Sigmoid colon (tissue), 7 donors: ENCODE measurements around the gene MTF1. TPM values are rescaled to one million over a fixed set of nuclear protein-coding genes. Genes with fewer than 3 reads are reported as not detected.
"Not testable (repeated sequence)": the region's sequence is repeated elsewhere in the genome, so short reads cannot be mapped to it uniquely, and the experiment has no call there.

Experiments
- DNase-seq: peaks from one replicate; pipeline ENCODE4 v3.0.0-alpha.2; 2019
- H3K27ac ChIP-seq, 4 donors: fragments of 200-600 bp; sonication (generic); one replicate each; pipeline ENCODE4 v1.5.1; 2016 to 2019; ENCODE audit warnings: mild to moderate bottlenecking in 1 of 4
- H3K27me3 ChIP-seq, 3 donors: fragments of 200-600 bp; sonication (generic); one replicate each; pipeline ENCODE4 v1.5.1; 2019; ENCODE audit warnings: mild to moderate bottlenecking in 1 of 3
- H3K36me3 ChIP-seq, 4 donors: fragments of 200-600 bp; sonication (generic); one replicate each; pipeline ENCODE4 v1.5.1; 2016 to 2019
- H3K4me1 ChIP-seq, 4 donors: fragments of 200-600 bp; sonication (generic); one replicate each; pipeline ENCODE4 v1.5.1; 2017 to 2019
- H3K4me3 ChIP-seq, 4 donors: fragments of 200-600 bp; sonication (generic); one replicate each; pipeline ENCODE4 v1.5.1; 2017 to 2019; ENCODE audit warnings: mild to moderate bottlenecking in 2 of 4, moderate library complexity in 1 of 4
- H3K9me3 ChIP-seq, 4 donors: fragments of 200-600 bp in 3 of 4; sonication (generic) in 3 of 4; one replicate each; pipeline versions ENCODE4 v1.5.1 to v1.6.1; 2013 to 2019
- EP300 ChIP-seq, 4 donors: sonication (generic); formaldehyde crosslinking; IDR thresholded peaks; one replicate each; pipeline ENCODE4 v1.6.1; 2017; ENCODE audit warnings: antibody characterized with exemption in 4 of 4
- POLR2A ChIP-seq, 2 donors: fragments of 450-650 bp; IDR thresholded peaks; one replicate each; pipeline ENCODE4 v1.6.1; 2016; ENCODE audit warnings: antibody characterized with exemption in 2 of 2, mild to moderate bottlenecking in 2 of 2, moderate library complexity in 2 of 2
- POLR2AphosphoS5 ChIP-seq, 4 donors: sonication (generic); formaldehyde crosslinking; IDR thresholded peaks; one replicate each; pipeline ENCODE4 v1.6.1; 2017; ENCODE audit warnings: antibody characterized with exemption in 4 of 4
- WGBS, 2 donors: extraction: QIAGEN DNeasy Blood & Tissue Kit; methylation state at CpG; one replicate each; pipeline ENCODE4 v1.1.7; 2013; 5-methylcytosine and 5-hydroxymethylcytosine counted together
- intact Hi-C: fragments of 100-400 bp; cut with DNase I; formaldehyde crosslinking; loops from one replicate; pipeline ENCODE4 v1.15.1; 2023
- polyA plus RNA-seq, 3 donors: library from polyadenylated mRNA; stranded (reverse); fragments of 200-250 nt; gene quantifications; one replicate each; pipeline ENCODE4 v1.2.3, GENCODE V29; 2013
- total RNA-seq, 4 donors: library from RNA; depleted of rRNA; stranded (reverse); fragments of >200 nt; gene quantifications; one replicate each; pipeline ENCODE4 v1.1.0, GENCODE V29; 2016
- TF ChIP-seq, protein P1 (sequence below), 4 experiments: fragments of 450-650 bp in 3 of 4; fragments of 200-600 bp in 1 of 4; IDR thresholded peaks; one replicate each; pipeline ENCODE4 v1.5.1; 2016 to 2019; ENCODE audit warnings: antibody characterized with exemption in 4 of 4, mild to moderate bottlenecking in 3 of 4, moderate library complexity in 2 of 4
- donor health status: healthy with polysubstance abuse.
- donor health status: Bipolar disorder and iron deficiency.
- donor health status: healthy.

The MTF1 gene
- total and polyA plus RNA-seq, 7 donors = 2.4 to 8.6 (median 4.4) TPM

DNA sequence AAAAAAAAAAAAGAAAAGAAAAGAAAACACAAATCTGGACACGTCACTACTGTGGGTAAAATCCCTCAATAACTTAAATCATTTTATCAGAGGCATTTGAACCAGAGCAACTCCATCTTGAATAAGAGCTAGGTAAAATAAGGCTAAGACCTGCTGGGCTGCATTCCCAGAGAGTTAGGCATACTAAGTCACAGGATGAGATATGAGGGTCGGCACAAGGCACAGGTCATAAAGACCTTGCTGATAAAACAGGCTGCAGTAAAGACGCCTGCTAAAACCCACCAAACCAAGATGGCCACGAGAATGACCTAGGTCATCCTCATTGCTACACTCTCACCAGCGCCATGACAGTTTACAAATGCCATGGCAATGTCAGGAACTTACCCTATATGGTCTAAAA is 43.6 kb upstream of the MTF1 start:
- no peak overlapping the region for H3K4me3 ChIP-seq
- TF ChIP-seq EP300 (IDR thresholded peaks at IDR 0.05) (no peak), POLR2A (IDR thresholded peaks at IDR 0.05) (no peak), POLR2AphosphoS5 (IDR thresholded peaks at IDR 0.05) (no peak)
- TF ChIP-seq, protein P1, sequence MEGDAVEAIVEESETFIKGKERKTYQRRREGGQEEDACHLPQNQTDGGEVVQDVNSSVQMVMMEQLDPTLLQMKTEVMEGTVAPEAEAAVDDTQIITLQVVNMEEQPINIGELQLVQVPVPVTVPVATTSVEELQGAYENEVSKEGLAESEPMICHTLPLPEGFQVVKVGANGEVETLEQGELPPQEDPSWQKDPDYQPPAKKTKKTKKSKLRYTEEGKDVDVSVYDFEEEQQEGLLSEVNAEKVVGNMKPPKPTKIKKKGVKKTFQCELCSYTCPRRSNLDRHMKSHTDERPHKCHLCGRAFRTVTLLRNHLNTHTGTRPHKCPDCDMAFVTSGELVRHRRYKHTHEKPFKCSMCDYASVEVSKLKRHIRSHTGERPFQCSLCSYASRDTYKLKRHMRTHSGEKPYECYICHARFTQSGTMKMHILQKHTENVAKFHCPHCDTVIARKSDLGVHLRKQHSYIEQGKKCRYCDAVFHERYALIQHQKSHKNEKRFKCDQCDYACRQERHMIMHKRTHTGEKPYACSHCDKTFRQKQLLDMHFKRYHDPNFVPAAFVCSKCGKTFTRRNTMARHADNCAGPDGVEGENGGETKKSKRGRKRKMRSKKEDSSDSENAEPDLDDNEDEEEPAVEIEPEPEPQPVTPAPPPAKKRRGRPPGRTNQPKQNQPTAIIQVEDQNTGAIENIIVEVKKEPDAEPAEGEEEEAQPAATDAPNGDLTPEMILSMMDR (IDR thresholded peaks at IDR 0.05) = no peak
- H3K27ac ChIP-seq = no peak overlapping the region
- intact Hi-C loops = no loop called here
- peaks cover 0 to 3% (median 0%) of the 10 kb centered on the region in 4 donors for H3K9me3 ChIP-seq
- H3K4me1 ChIP-seq = no peaks in the 10 kb centered on the region
- 91 to 93% methylated on average over 5 of the region's 5 CpGs for WGBS, 2 donors
- peaks cover 0 to 5% (median 0%) of the 10 kb centered on the region in 4 donors for H3K36me3 ChIP-seq
- no peak for DNase-seq
- no peaks in the 10 kb centered on the region for H3K27me3 ChIP-seq

DNA sequence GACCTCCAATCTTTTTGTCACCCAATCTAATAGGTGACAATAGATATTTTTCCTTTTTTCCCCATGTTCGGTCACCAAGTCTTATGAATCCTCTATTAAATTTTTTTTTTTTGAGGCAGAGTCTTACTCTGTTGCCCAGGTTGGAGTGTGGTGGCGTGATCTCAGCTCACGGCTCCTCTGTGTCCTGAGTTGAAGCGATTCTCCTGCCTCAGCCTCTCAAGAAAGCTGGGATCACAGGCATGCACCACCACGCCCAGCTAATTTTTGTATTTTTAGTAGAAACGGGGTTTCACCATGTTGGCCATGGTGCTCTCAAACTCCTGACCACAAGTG is 42.5 kb upstream of the MTF1 start:
- H3K4me3 ChIP-seq = no peak overlapping the region
- H3K9me3 ChIP-seq = no peaks in the 10 kb centered on the region
- H3K36me3 ChIP-seq = peaks cover 0 to 5% (median 0%) of the 10 kb centered on the region in 4 donors
- TF ChIP-seq EP300 (IDR thresholded peaks at IDR 0.05) = no peak
- no peak for TF ChIP-seq POLR2AphosphoS5 (IDR thresholded peaks at IDR 0.05)
- no peak for TF ChIP-seq POLR2A (IDR thresholded peaks at IDR 0.05)
- TF ChIP-seq, protein P1 (IDR thresholded peaks at IDR 0.05) = no peak
- DNase-seq = no peak
- no peak overlapping the region for H3K27ac ChIP-seq
- intact Hi-C loops = no loop called here
- H3K4me1 ChIP-seq = no peaks in the 10 kb centered on the region
- no peaks in the 10 kb centered on the region for H3K27me3 ChIP-seq
- WGBS, 2 donors = 90 to 95% methylated on average over 6 of the region's 6 CpGs

- no peaks in the 10 kb centered on the region for H3K9me3 ChIP-seq
- no peak overlapping the region for H3K4me3 ChIP-seq
- WGBS, 2 donors = 75 to 91% methylated on average over 8 of the region's 8 CpGs
- no peak overlapping the region for H3K27ac ChIP-seq
- no peak for DNase-seq
- H3K27me3 ChIP-seq = no peaks in the 10 kb centered on the region
- H3K36me3 ChIP-seq = peaks cover 0 to 5% (median 0%) of the 10 kb centered on the region in 4 donors
- intact Hi-C loops = no loop called here
- TF ChIP-seq POLR2A (IDR thresholded peaks at IDR 0.05) (no peak), EP300 (IDR thresholded peaks at IDR 0.05) (no peak), POLR2AphosphoS5 (IDR thresholded peaks at IDR 0.05) (no peak)
- TF ChIP-seq, protein P1 (IDR thresholded peaks at IDR 0.05) = no peak
- no peaks in the 10 kb centered on the region for H3K4me1 ChIP-seq
These were observed 42.0 kb upstream of the MTF1 start for GRCh38 chr1:37901191-37901892.

GRCh38 chr1:37897563-37897962 is 38.2 kb upstream of the MTF1 start:
- not testable (repeated sequence) for H3K27me3 ChIP-seq, H3K36me3 ChIP-seq
- WGBS, 2 donors = 99 to 100% methylated on average over 3 of the region's 3 CpGs

GRCh38 chr1:37893673-37894072 is 34.3 kb upstream of the MTF1 start:
- H3K36me3 ChIP-seq = peaks cover 8 to 26% (median 12%) of the 10 kb centered on the region in 4 donors
- no peak overlapping the region for H3K27ac ChIP-seq
- H3K27me3 ChIP-seq = no peaks in the 10 kb centered on the region
- no peak for DNase-seq
- no peak overlapping the region for H3K4me3 ChIP-seq
- intact Hi-C loops = no loop called here
- no peak for TF ChIP-seq EP300 (IDR thresholded peaks at IDR 0.05)
- WGBS, 2 donors = 88 to 93% methylated on average over 2 of the region's 2 CpGs
- H3K9me3 ChIP-seq = no peaks in the 10 kb centered on the region
- no peaks in the 10 kb centered on the region for H3K4me1 ChIP-seq

More at GRCh38 chr1:37897563-37897962, 38.2 kb upstream of the MTF1 start:
- H3K9me3 ChIP-seq, intact Hi-C loops, H3K27ac ChIP-seq, H3K4me1 ChIP-seq, DNase-seq, H3K4me3 ChIP-seq: not testable (repeated sequence)
